ENCODE measurements around the gene PARD6G. TPM values are rescaled to one million over a fixed set of nuclear protein-coding genes. Genes with fewer than 3 reads are reported as not detected.

The PARD6G gene
- total and polyA plus RNA-seq, 2 of the 13 experiments (the other 11 are each of a cell fraction or from before 2014, with no cell fraction given): 3.6 to 7.4 TPM

DNA sequence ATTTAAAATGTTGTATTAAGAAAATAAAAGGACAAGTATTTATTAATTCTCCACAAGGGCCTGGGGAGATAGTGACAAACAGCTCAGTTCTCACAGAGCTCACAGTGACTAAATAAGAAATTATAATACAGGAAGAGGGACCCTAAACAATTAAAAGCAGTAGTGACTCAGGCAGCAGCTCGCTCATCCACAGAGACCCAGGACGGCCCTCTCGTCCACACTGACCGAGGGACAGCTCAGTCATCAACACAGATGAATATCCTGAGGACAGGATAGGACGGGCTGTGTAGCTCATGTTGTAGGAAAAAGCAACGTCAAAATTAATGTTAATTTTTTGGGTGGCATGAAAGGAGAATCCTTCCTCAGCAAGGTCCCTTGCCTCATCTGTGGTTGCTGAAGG lies 44.1 kb downstream of the PARD6G start (continued):
- TF ChIP-seq, protein P1, sequence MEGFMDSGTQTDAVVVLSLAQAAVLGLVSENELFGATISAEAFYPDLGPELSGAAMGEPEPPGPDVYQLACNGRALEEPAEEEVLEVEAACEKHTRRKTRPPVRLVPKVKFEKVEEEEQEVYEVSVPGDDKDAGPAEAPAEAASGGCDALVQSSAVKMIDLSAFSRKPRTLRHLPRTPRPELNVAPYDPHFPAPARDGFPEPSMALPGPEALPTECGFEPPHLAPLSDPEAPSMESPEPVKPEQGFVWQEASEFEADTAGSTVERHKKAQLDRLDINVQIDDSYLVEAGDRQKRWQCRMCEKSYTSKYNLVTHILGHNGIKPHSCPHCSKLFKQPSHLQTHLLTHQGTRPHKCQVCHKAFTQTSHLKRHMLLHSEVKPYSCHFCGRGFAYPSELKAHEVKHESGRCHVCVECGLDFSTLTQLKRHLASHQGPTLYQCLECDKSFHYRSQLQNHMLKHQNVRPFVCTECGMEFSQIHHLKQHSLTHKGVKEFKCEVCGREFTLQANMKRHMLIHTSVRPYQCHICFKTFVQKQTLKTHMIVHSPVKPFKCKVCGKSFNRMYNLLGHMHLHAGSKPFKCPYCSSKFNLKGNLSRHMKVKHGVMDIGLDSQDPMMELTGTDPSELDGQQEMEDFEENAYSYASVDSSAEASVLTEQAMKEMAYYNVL (CRISPR knock-in tag; IDR thresholded peaks at IDR 0.05; ENCODE audit: borderline replicate concordance): no peak

DNA sequence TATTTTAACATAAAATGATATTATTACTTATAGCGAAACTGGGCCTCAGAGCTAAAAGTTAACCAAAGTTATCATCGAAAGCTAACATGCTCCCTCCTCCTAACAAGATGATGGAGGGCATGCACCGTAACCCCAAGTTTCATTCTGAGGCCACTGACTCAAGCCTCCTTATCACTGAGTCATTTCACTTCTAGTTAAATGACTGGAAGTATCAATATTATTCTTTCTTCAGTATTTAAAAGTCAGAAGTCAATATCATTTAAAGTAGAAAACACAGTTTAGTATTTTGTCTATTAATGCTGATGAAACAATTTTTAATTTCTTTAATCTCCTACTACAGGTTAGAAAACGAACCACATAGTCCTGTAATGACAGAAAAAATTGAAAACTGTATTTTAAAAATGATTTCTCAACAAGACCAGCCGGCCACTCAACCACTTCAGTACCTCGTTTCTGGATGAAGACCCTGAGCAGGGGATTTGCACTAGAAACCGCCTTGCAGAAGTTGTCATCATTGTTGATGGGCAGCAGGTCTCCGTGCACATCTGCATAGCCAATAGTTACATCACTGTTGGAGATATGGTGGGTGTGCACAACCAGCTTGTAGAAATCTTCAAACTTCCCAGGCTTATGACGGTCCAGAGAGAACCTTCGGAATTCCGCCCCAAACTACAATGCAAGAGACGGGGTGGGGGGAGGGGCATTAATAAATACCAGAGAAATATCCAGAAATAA lies 44.9 kb downstream of the PARD6G start:
- Histone ChIP-seq H3K27ac (ENCODE audit: extremely low read length, insufficient read depth, low read length) (no peak overlapping the region), H3K9ac (ENCODE audit: insufficient read depth, low read depth, low read length) (no peak overlapping the region), H4K20me1 (ENCODE audit: insufficient read depth, low read length) (no peaks in the 10 kb centered on the region), H3K9me3 (ENCODE audit: low read length) (no peaks in the 10 kb centered on the region), H3K27me3 (ENCODE audit: control insufficient read depth in 1 of 2, insufficient read depth in 2 of 2, low read length in 2 of 2) (no peaks in the 10 kb centered on the region), H3K4me2 (ENCODE audit: low read depth, low read length) (no peak overlapping the region), H3K36me3 (replicated peaks in 1 of 2; ENCODE audit: control insufficient read depth in 1 of 2, insufficient read depth in 2 of 2, low read length in 2 of 2) (no peaks in the 10 kb centered on the region), H3K4me1 (ENCODE audit: insufficient read depth, low read length) (peaks cover 15% of the 10 kb centered on the region), H2AFZ (ENCODE audit: low read length) (no peak overlapping the region), H3K79me2 (ENCODE audit: insufficient read depth, low read length) (no peaks in the 10 kb centered on the region), H3K4me3 (replicated peaks in 1 of 3; ENCODE audit: insufficient read depth in 1 of 3, low read depth in 2 of 3, low read length in 3 of 3) (no peak overlapping the region)
- no peak for DNase-seq (ENCODE audit: low spot score)
- no peak for ATAC-seq
- TF ChIP-seq MAFK (conservative IDR thresholded peaks at IDR 0.05 in 1 of 2, IDR thresholded peaks at IDR 0.05 in 1 of 2; ENCODE audit: low read length in 2 of 2): peak in 1 of 2 experiments; percentile 66; a peak in 3 of 4 replicates
- peak; percentile 46; the same call in 1 of the 2 replicates for TF ChIP-seq MAFF (IDR thresholded peaks at IDR 0.05; ENCODE audit: low read depth, low read length)
- TF ChIP-seq, protein P2, sequence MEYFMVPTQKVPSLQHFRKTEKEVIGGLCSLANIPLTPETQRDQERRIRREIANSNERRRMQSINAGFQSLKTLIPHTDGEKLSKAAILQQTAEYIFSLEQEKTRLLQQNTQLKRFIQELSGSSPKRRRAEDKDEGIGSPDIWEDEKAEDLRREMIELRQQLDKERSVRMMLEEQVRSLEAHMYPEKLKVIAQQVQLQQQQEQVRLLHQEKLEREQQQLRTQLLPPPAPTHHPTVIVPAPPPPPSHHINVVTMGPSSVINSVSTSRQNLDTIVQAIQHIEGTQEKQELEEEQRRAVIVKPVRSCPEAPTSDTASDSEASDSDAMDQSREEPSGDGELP (IDR thresholded peaks at IDR 0.05; ENCODE audit: borderline replicate concordance, low read depth): no peak
- no peak for TF ChIP-seq TEAD3 (CRISPR knock-in tag; optimal IDR thresholded peaks at IDR 0.05; ENCODE audit: borderline replicate concordance)
- TF ChIP-seq, protein P3, sequence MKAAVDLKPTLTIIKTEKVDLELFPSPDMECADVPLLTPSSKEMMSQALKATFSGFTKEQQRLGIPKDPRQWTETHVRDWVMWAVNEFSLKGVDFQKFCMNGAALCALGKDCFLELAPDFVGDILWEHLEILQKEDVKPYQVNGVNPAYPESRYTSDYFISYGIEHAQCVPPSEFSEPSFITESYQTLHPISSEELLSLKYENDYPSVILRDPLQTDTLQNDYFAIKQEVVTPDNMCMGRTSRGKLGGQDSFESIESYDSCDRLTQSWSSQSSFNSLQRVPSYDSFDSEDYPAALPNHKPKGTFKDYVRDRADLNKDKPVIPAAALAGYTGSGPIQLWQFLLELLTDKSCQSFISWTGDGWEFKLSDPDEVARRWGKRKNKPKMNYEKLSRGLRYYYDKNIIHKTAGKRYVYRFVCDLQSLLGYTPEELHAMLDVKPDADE (CRISPR knock-in tag; IDR thresholded peaks at IDR 0.05): no peak
- TF ChIP-seq ZNF773 (CRISPR knock-in tag; IDR thresholded peaks at IDR 0.05; ENCODE audit: borderline replicate concordance): no peak
- TF ChIP-seq EHMT2 (IDR thresholded peaks at IDR 0.05; ENCODE audit: borderline replicate concordance, low read depth, low read length): no peak
- no peak for TF ChIP-seq PCBP1 (IDR thresholded peaks at IDR 0.05; ENCODE audit: borderline replicate concordance, low read depth, low read length)
- TF ChIP-seq, protein P4, sequence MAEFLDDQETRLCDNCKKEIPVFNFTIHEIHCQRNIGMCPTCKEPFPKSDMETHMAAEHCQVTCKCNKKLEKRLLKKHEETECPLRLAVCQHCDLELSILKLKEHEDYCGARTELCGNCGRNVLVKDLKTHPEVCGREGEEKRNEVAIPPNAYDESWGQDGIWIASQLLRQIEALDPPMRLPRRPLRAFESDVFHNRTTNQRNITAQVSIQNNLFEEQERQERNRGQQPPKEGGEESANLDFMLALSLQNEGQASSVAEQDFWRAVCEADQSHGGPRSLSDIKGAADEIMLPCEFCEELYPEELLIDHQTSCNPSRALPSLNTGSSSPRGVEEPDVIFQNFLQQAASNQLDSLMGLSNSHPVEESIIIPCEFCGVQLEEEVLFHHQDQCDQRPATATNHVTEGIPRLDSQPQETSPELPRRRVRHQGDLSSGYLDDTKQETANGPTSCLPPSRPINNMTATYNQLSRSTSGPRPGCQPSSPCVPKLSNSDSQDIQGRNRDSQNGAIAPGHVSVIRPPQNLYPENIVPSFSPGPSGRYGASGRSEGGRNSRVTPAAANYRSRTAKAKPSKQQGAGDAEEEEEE (CRISPR knock-in tag; IDR thresholded peaks at IDR 0.05; ENCODE audit: borderline replicate concordance): no peak
- no peak for TF ChIP-seq ZSCAN30 (CRISPR knock-in tag; IDR thresholded peaks at IDR 0.05)
- TF ChIP-seq ZNF337 (CRISPR knock-in tag; IDR thresholded peaks at IDR 0.05; ENCODE audit: borderline replicate concordance, low read depth): no peak
- TF ChIP-seq TCF7L2 (IDR thresholded peaks at IDR 0.05; ENCODE audit: low read depth, low read length): no peak
- no peak for FAIRE-seq
- no TSS peak for BruUV-seq (replicated peaks)
- 93% methylated on average over 12 of the region's 12 CpGs for WGBS (ENCODE audit: low lambda C conversion rate)
- in situ Hi-C loops (cut with HindIII; ENCODE audit: extremely low pct_ligation_motif_present, low pct_unique_long_range_greater_than_20kb) (no loop called here), intact Hi-C loops (cut with micrococcal nuclease; ENCODE audit: unreplicated experiment) (no loop called here)
- POLR2A ChIA-PET: no interaction called here
- CTCF ChIA-PET (ENCODE audit: low intra/inter-chr PET ratio, low total read pairs): no interaction called here

All from HepG2 (cell line).